ENCODE measurements around the gene TMED4.

GRCh38 chr7:44559485-44559884, 22.5 kb downstream of the TMED4 start:
- TF ChIP-seq CTCF (IDR thresholded peaks at IDR 0.05) = no peak
- TF ChIP-seq POLR2AphosphoS5 (IDR thresholded peaks at IDR 0.05) = no peak
- TF ChIP-seq EP300 (IDR thresholded peaks at IDR 0.05; ENCODE audit: low read depth) = no peak

Measured in transverse colon (tissue), 4 donors.